ENCODE results near the gene SAFB2. TPM values are rescaled to one million over a fixed set of nuclear protein-coding genes. Genes with fewer than 3 reads are reported as not detected.

The SAFB2 gene
- total RNA-seq = 79.9 and 91.9 TPM in 2 replicates
- long read RNA-seq, partial matches to known transcripts = 123 of 140 reads
- long read RNA-seq, other reads (novel, unspliced or antisense) = 17 of 140 reads

- H3K4me1 Mint-ChIP-seq (ENCODE audit: unreplicated experiment) = peaks cover 44% of the 10 kb centered on the region
- peak within 1 kb of the TSS; percentile 100 for H3K27ac Mint-ChIP-seq (ENCODE audit: unreplicated experiment)
- H3K36me3 Mint-ChIP-seq (ENCODE audit: unreplicated experiment) = peaks cover 26% of the 10 kb centered on the region
Observed at GRCh38 chr19:5622465-5623396, at the start of gene SAFB2, which contains the start of gene SAFB. TSS of gene SAFB2 (minus strand) at chr19:5622776. CDS start at chr19:5622715, 61 bp downstream. TSS of gene SAFB (plus strand) at chr19:5623083. CDS start at chr19:5623206, 123 bp downstream.

GRCh38 chr19:5671600-5671999, 49.0 kb upstream of the SAFB2 start:
- Mint-ChIP-seq H3K27me3 (ENCODE audit: unreplicated experiment) (no peaks in the 10 kb centered on the region), H3K4me1 (ENCODE audit: unreplicated experiment) (no peaks in the 10 kb centered on the region), H3K9me3 (ENCODE audit: unreplicated experiment) (no peaks in the 10 kb centered on the region), H3K36me3 (ENCODE audit: unreplicated experiment) (peaks cover 16% of the 10 kb centered on the region), H3K4me3 (ENCODE audit: unreplicated experiment) (no peak overlapping the region), H3K27ac (ENCODE audit: unreplicated experiment) (no peak overlapping the region)
- no peak for DNase-seq (ENCODE audit: extremely low spot score, unreplicated experiment)
- TF ChIP-seq, protein P1, sequence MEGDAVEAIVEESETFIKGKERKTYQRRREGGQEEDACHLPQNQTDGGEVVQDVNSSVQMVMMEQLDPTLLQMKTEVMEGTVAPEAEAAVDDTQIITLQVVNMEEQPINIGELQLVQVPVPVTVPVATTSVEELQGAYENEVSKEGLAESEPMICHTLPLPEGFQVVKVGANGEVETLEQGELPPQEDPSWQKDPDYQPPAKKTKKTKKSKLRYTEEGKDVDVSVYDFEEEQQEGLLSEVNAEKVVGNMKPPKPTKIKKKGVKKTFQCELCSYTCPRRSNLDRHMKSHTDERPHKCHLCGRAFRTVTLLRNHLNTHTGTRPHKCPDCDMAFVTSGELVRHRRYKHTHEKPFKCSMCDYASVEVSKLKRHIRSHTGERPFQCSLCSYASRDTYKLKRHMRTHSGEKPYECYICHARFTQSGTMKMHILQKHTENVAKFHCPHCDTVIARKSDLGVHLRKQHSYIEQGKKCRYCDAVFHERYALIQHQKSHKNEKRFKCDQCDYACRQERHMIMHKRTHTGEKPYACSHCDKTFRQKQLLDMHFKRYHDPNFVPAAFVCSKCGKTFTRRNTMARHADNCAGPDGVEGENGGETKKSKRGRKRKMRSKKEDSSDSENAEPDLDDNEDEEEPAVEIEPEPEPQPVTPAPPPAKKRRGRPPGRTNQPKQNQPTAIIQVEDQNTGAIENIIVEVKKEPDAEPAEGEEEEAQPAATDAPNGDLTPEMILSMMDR (IDR thresholded peaks at IDR 0.05) = no peak

More at GRCh38 chr19:5622465-5623396, at the start of gene SAFB2, which contains the start of gene SAFB:
- DNase-seq (ENCODE audit: extremely low spot score, unreplicated experiment) = peak; percentile 100
- TF ChIP-seq, protein P1 (IDR thresholded peaks at IDR 0.05) = no peak
- Mint-ChIP-seq H3K9me3 (ENCODE audit: unreplicated experiment) (no peaks in the 10 kb centered on the region), H3K4me3 (ENCODE audit: unreplicated experiment) (peak within 1 kb of the TSS; percentile 100), H3K27me3 (ENCODE audit: unreplicated experiment) (no peaks in the 10 kb centered on the region)

DNA sequence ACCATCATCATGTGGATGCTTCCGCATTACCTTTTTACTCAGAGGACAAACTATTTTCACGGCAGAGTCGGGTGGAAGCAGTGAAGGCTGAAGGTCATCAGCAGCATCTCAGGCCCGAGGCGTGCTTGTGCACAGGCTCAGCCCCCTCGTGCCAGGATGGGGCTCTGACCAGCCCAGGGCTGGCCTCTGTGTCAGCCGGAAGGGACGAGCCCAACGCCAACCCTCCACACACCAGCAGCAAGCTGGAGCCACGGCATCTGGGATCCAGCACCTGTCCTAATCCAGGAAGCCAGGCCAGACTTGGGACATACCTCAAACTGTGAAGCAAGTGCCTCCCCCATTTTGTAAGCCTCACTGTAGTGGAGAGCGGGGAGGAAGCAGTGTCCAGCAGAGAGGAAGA, 46.6 kb upstream of the SAFB2 start:
- no peak for DNase-seq (ENCODE audit: extremely low spot score, unreplicated experiment)
- Mint-ChIP-seq H3K36me3 (ENCODE audit: unreplicated experiment) (peaks cover 36% of the 10 kb centered on the region), H3K4me3 (ENCODE audit: unreplicated experiment) (no peak overlapping the region), H3K4me1 (ENCODE audit: unreplicated experiment) (no peaks in the 10 kb centered on the region), H3K27me3 (ENCODE audit: unreplicated experiment) (no peaks in the 10 kb centered on the region), H3K27ac (ENCODE audit: unreplicated experiment) (no peak overlapping the region), H3K9me3 (ENCODE audit: unreplicated experiment) (no peaks in the 10 kb centered on the region)
- TF ChIP-seq, protein P1 (IDR thresholded peaks at IDR 0.05) = no peak

- Mint-ChIP-seq H3K9me3 (ENCODE audit: unreplicated experiment) (no peaks in the 10 kb centered on the region), H3K36me3 (ENCODE audit: unreplicated experiment) (peaks cover 36% of the 10 kb centered on the region), H3K4me3 (ENCODE audit: unreplicated experiment) (no peak overlapping the region), H3K4me1 (ENCODE audit: unreplicated experiment) (no peaks in the 10 kb centered on the region), H3K27me3 (ENCODE audit: unreplicated experiment) (no peaks in the 10 kb centered on the region), H3K27ac (ENCODE audit: unreplicated experiment) (no peak overlapping the region)
- DNase-seq (ENCODE audit: extremely low spot score, unreplicated experiment) = no peak
- TF ChIP-seq, protein P1 (IDR thresholded peaks at IDR 0.05) = no peak
Observed at GRCh38 chr19:5667751-5668271, 45.2 kb upstream of the SAFB2 start.
